ENCODE measurements around the gene OAS3.

DNA sequence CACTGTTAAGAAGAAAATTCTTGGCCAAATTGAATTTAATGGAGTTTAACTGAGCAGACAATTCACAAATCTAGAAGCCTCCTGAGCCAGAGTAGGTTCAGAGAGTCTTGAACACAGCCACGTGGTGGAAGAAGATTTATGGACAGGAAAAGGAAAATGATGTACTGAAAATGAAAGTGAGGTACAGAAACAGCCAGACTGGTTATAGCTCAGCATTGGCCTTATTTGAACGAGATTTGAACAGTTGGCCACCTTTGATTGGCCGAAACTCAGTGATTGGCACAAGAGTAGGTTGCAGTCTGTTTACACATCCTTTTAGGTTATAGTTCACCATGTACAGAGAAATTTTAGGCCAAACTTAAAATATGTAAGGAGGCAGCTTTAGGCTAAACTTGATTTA is 50.0 kb downstream of the OAS3 start:
- TF ChIP-seq EGR1 (IDR thresholded peaks at IDR 0.05; ENCODE audit: low read depth) = no peak
- TF ChIP-seq POLR2AphosphoS5 (IDR thresholded peaks at IDR 0.05; ENCODE audit: low read depth, low read length) = no peak
- no peak for TF ChIP-seq YY1 (IDR thresholded peaks at IDR 0.05; ENCODE audit: extremely low read depth, insufficient replicate concordance, low read depth, low read length)
- TF ChIP-seq, protein P1, sequence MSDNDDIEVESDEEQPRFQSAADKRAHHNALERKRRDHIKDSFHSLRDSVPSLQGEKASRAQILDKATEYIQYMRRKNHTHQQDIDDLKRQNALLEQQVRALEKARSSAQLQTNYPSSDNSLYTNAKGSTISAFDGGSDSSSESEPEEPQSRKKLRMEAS (IDR thresholded peaks at IDR 0.05) = no peak
